Fibroblast of skin of abdomen (primary cell): ENCODE results near the gene SDCBP2.

ENCODE experiments used
- DNase-seq: peaks from one replicate; pipeline ENCODE4 v3.0.0-alpha.2; 2013

SDCBP2 gene

GRCh38 chr20:1295276-1295930 lies 33.5 kb downstream of the SDCBP2 start:
- no peak for DNase-seq

- DNase-seq = no peak
These were observed 34.4 kb downstream of the SDCBP2 start for GRCh38 chr20:1294497-1294896.

- no peak for DNase-seq
These were observed 35.1 kb downstream of the SDCBP2 start for GRCh38 chr20:1293641-1294379.

DNA sequence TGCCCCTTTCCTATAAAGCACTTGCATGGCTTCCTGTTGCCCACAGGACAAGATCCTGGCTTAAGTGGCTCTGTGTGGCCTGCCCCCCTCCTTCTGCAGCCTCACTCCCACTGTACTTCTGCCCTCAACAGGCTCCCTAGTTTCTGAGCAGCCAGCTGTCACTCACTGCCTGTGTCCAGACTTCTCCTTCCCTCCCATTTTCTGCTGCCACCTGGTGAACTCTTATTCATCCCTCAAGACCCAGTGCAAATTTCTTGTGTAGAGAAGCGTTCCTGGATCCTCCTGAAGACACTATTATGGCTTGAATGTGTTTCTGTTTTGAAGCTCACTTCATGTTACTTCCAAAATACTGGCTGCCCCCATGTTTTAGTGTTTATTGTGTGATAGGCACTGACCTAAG lies 36.3 kb downstream of the SDCBP2 start:
- no peak for DNase-seq

GRCh38 chr20:1291191-1291741 lies 37.7 kb downstream of the SDCBP2 start:
- peak; percentile 33 for DNase-seq

- no peak for DNase-seq
These were observed 41.0 kb downstream of the SDCBP2 start for GRCh38 chr20:1287787-1288569.

GRCh38 chr20:1287306-1287705 lies 41.6 kb downstream of the SDCBP2 start:
- DNase-seq = no peak

GRCh38 chr20:1286267-1287024 lies 42.5 kb downstream of the SDCBP2 start:
- no peak for DNase-seq

DNA sequence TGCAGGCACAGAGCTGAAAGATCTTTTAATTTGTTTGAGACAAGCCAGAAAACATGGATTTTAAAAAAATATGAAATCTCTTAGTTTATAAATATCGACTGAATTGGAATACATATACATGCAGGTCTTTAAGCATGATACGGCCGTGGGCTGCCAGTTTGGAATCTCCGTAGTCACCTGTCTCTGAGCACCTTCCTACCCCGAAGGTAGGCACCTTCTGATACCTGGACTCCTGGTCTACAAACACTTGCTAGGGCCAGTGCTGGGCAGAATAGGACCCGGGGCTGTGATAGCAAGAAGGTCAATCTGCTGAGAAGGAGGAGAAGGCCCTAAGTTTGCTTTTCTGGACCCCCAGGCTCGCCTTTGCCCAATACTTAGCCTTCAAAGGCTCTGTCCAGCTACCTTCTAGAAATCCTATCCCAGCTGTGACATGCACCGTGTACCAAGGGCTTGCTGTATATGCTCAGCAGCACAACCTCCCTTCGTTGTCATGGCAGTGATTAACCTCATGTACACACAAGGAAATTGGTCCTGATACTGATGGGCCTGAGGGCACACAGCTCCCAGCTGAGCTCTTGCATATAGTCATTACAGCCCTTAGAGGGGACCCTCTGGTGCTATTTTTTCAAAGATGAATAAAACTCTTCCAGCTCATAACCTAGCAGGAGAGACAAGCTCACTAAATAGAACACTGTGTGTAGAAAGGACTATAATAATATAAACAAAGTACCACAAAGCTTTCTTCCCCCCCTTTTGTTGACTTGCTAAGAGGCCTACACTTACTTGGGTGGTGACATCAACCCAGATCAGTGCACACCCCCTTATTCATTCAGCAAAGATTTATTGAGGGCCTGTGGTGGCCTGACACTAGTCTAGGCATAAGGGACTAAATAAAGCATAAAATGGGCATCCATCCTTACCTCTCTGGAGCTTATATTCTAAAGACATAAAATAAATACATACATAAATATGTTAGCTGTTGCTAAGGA lies 45.1 kb downstream of the SDCBP2 start:
- DNase-seq = no peak

DNA sequence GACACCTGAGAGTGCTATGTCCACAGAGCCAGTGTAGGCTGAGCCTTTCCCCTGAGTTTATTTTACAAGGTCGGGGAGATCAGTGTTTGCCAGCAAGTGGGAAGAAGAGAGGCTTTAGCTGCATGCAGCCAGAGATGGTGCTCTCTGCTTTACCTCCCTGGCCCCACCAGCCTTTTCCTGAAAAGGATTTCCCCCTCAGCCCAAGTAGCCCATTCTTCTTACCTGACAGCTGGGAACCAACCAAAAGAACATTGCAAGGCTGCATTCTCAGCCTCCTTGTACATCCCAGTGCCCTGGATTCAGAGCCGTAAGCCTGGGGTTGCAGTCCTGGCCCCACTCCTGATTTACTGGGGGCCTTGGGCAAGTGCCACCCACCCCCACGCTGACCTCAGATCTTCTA lies 46.0 kb downstream of the SDCBP2 start:
- no peak for DNase-seq

DNA sequence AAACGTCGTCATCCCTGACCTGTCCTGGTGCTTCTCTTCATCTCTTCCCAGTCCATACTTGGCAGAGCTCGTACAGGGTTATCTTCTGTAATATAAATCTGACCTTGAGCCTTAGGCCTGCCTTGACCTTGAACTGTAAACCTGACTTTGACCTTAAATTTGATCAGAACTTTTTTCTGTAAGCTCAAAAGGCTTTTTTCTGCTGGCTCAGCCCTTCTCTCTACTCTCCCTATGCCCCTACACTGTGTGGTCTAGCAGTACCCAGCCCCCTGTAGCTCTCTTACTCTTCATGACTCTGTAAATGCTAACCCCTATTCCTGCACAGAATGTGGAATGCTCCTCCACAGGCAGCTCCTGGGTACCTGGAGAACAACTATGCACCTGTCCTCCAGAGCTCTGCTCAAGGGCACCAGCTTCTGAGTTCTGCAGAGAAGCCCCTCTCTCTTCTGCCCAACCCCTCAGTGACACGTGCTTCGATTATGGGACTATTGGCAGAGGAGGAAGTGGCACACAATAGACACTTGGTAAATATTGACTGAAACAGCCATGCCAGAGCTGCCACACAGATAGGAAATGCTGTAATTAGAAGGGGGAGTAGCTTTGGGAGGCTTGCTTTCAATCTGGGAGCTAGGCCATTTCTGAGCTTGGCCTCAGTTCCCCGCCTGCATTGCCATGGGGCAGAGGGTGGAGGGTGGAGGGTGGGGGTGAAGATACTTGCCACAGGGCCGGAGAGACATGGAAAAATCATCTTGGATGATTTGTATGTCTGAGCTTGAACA lies 47.5 kb downstream of the SDCBP2 start:
- DNase-seq = no peak

DNA sequence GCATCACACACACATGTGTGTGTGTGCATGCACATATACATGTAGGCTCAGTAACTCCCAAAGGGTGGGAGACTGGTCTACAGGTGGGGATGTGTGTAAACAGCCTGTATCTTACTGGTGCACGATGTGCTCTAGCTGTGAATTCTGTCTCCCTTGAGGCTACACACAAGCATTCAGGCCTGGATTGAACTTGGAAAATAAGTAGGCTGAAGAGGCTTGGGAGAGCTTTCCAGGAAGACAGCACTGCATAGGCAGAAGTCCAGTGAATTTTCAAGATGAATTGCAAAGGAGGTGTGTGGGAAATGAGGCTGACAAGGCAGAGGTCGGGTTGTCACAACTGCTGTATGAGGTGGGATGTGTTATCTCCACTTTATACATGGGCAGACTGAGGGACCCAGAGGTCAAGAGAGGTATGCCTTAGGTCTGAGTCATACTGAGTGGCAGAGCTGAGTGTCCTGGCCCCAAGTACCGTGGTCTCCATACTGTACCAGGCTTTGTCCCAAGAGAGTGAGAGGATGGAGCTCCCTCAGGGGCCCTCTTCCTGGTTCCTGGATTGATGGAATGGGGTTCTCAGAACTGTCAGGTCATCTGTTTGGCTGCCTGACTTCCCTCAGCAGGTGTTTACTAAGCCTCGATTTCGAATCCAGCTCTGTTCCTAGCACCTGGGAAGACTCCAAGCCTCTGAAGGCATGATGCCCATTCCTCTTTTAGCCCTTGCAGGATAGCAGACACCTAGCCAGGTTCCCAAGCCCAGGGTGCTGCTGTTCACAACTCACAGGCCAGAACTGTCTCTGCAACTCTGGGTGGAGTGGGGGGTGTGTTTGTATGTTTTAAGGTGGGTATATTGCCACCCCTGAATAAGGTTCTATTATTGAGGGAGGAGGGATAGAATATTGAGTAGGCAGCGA lies 48.5 kb downstream of the SDCBP2 start:
- no peak for DNase-seq

DNA sequence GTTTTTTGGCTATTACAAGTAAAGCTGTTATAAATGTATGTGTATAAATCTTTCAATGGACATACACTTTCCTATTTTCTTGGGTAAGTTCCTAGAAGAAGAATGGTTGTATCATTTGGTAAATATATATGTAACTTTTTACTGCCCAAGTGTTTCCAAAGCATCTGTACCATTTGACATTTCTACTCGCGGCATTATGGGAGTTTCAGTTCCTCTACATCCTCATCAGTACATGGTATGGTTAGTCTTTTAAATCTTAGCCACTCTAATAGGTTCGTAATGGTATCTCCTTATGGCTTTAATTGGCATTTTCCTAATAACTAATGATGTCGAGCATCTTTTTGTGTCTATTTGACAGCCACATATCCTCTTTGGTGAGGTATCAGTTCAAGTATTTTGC lies 49.9 kb downstream of the SDCBP2 start:
- DNase-seq = no peak

GRCh38 chr20:1277529-1278322 lies 51.2 kb downstream of the SDCBP2 start:
- no peak for DNase-seq

GRCh38 chr20:1275919-1276318 lies 53.0 kb downstream of the SDCBP2 start:
- no peak for DNase-seq

- DNase-seq = no peak
These were observed 54.2 kb downstream of the SDCBP2 start for GRCh38 chr20:1274485-1275311.

DNA sequence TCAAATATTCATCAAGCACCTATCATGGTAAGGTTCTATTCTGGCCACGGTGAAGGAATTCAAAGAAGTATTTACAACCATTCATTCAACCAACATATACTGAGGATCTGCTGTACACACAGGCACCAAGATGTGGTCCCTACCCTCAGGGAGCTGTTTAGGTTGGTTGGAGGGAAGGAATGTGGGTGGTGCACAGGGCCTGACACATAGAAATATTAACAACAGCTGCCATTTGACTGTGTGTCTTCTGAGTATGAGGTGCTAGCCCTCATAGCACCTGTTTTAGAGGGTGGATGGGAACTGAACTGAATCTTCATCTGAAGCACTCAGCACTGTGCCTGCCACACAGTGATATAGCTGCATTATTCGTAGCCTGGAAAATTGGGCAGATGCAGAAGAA lies 55.6 kb downstream of the SDCBP2 start:
- DNase-seq = no peak
